IMR-90 (cell line): ENCODE data around the gene RAB3GAP2.

Source experiments
- BHLHE40 ChIP-seq: fragments of 150-350 bp; IDR thresholded peaks from 2 replicates; pipeline ENCODE4 v1.6.1; 2016; ENCODE audit warnings: mild to moderate bottlenecking, low read depth, low read length
- CTCF ChIP-seq: conservative IDR thresholded peaks from 2 replicates; pipeline ENCODE4 v1.5.1; 2012; ENCODE audit warnings: mild to moderate bottlenecking, low read depth, low read length, improper control_type of control experiment
- MXI1 ChIP-seq: IDR thresholded peaks from 2 replicates; pipeline ENCODE4 v1.6.1; 2012; ENCODE audit warnings: low read depth, mild to moderate bottlenecking, low read length, moderate library complexity, borderline replicate concordance
- POLR2A ChIP-seq: IDR thresholded peaks from 2 replicates; pipeline ENCODE4 v1.6.1; 2012; ENCODE audit warnings: mild to moderate bottlenecking, low read depth, low read length
- RFX5 ChIP-seq: IDR thresholded peaks from 2 replicates; pipeline ENCODE4 v1.8.0; 2012; ENCODE audit warnings: low read depth, mild to moderate bottlenecking, low read length, moderate library complexity
- SMC3 ChIP-seq: fragments of 150-350 bp; IDR thresholded peaks from 2 replicates; pipeline ENCODE4 v1.6.1; 2016; ENCODE audit warnings: low read depth, mild to moderate bottlenecking, antibody characterized with exemption, low read length, moderate library complexity

DNA sequence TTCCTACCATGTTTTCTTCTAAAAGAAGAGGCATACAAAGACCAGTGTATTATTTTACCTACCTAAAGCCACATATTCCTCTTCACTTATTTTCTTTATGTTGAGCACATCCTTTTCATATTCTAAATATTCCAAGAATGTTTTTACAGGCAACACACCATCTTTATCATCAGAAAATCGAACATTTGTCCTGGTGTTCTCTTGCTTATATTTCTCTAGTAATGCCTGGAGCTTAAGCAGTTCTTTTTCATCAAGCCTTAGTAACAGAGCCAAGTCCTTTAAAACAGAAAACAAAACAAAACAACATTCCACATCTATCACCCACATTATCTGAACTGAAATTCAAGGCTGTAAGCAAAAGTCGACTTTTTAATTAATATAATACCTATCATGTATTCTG lies 89.6 kb downstream of the RAB3GAP2 start:
- TF ChIP-seq MXI1 = no peak
- TF ChIP-seq CTCF = no peak
- TF ChIP-seq BHLHE40 = no peak
- TF ChIP-seq SMC3 = no peak
- TF ChIP-seq RFX5 = no peak
- TF ChIP-seq POLR2A = no peak
